ENCODE results near the gene HSP90B1. TPM values are rescaled to one million over a fixed set of nuclear protein-coding genes. Genes with fewer than 3 reads are reported as not detected.

The HSP90B1 gene
- total and polyA plus RNA-seq, 2 of the 13 experiments (the other 11 are each of a cell fraction or from before 2014, with no cell fraction given) = 800 to 954 TPM

DNA sequence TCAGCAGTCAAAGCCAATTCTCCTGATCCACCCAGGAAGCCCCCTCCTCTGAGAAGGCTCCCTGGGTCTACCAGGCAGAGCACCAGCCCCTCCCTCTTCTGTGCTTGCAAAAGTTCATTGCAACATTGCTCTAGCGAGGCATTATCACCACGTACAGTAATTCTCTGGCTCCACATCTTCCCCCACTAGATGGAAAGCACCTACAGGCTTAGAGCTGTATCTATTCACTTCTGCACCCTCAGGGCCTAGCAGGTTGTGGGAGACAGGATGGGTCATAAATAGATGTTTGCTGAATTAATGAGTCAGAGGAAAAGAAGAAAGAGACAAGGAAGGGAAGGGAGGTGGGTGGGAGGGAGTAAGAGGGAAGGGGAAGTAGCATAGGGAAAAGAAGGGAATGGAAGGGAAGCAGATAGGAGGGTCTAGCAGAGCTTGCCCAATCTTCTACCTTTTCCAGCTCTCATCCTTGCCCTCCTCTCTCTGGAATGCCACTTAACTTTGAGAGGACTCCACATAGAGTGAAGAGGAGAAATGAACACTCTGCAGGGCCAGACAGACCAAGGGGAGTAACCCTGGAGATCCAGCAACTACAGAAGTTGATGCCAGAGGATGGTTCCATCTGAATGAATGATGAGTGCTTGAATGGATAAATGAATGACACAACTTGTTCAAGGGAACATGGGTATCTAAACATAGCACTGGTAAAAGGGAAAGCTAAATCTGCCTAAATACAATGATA is 47.2 kb upstream of the HSP90B1 start:
- Histone ChIP-seq H3K79me2 (ENCODE audit: insufficient read depth, low read length) (no peaks in the 10 kb centered on the region), H3K9me3 (ENCODE audit: low read length) (no peaks in the 10 kb centered on the region), H3K4me2 (ENCODE audit: low read depth, low read length) (no peak overlapping the region), H3K9ac (ENCODE audit: insufficient read depth, low read depth, low read length) (no peak overlapping the region), H3K27ac (ENCODE audit: extremely low read length, insufficient read depth, low read length) (no peak overlapping the region), H4K20me1 (ENCODE audit: insufficient read depth, low read length) (no peaks in the 10 kb centered on the region), H3K36me3 (replicated peaks in 1 of 2; ENCODE audit: control insufficient read depth in 1 of 2, insufficient read depth in 2 of 2, low read length in 2 of 2) (no peaks in the 10 kb centered on the region), H3K4me3 (replicated peaks in 1 of 3; ENCODE audit: insufficient read depth in 1 of 3, low read depth in 2 of 3, low read length in 3 of 3) (no peak overlapping the region), H2AFZ (ENCODE audit: low read length) (no peak overlapping the region), H3K4me1 (ENCODE audit: insufficient read depth, low read length) (peaks cover 46% of the 10 kb centered on the region), H3K27me3 (ENCODE audit: control insufficient read depth in 1 of 2, insufficient read depth in 2 of 2, low read length in 2 of 2) (peaks cover 0 to 10% of the 10 kb centered on the region in 2 experiments; a peak in 1 of 5 replicates)
- intact Hi-C loops (cut with micrococcal nuclease; ENCODE audit: unreplicated experiment) = no loop called here
- TF ChIP-seq, protein P1, sequence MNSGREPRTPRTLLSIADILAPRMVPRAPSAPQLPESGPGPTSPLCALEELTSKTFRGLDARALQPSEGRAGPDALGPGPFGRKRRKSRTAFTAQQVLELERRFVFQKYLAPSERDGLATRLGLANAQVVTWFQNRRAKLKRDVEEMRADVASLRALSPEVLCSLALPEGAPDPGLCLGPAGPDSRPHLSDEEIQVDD (CRISPR knock-in tag; IDR thresholded peaks at IDR 0.05; ENCODE audit: borderline replicate concordance) = no peak
- TF ChIP-seq ZNF160 (CRISPR knock-in tag; IDR thresholded peaks at IDR 0.05) (no peak), CREM (IDR thresholded peaks at IDR 0.05) (no peak), CREM (CRISPR knock-in tag; IDR thresholded peaks at IDR 0.05) (no peak), HNRNPK (IDR thresholded peaks at IDR 0.05; ENCODE audit: low read depth, low read length, poor library complexity, severe bottlenecking) (peak; percentile 23)
- TF ChIP-seq, protein P2, sequence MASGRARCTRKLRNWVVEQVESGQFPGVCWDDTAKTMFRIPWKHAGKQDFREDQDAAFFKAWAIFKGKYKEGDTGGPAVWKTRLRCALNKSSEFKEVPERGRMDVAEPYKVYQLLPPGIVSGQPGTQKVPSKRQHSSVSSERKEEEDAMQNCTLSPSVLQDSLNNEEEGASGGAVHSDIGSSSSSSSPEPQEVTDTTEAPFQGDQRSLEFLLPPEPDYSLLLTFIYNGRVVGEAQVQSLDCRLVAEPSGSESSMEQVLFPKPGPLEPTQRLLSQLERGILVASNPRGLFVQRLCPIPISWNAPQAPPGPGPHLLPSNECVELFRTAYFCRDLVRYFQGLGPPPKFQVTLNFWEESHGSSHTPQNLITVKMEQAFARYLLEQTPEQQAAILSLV (CRISPR knock-in tag; IDR thresholded peaks at IDR 0.05; ENCODE audit: borderline replicate concordance) = no peak
- FAIRE-seq (no peak), ATAC-seq (no peak), DNase-seq (ENCODE audit: low spot score) (no peak)
- no TSS peak for BruUV-seq (replicated peaks)
- 4% methylated on average over 2 of the region's 2 CpGs for WGBS (ENCODE audit: low lambda C conversion rate)
- ChIA-PET CTCF (ENCODE audit: low intra/inter-chr PET ratio, low total read pairs) (no interaction called here), POLR2A (interaction anchor here (2.0 kb wide), 1 partner anchor 47 kb away, joined by 6 read pairs; the partner anchor contains the start of gene HSP90B1)
- in situ Hi-C loops (cut with HindIII; ENCODE audit: extremely low pct_ligation_motif_present, low pct_unique_long_range_greater_than_20kb) = loop anchor here (5.0 kb wide), 1 partner anchor 224 kb away; no protein-coding TSS in a partner anchor
